Activated CD8-positive, alpha-beta memory T cell treated with anti-CD3 and anti-CD28 coated beads, Interleukin-2, amount 50 U/mL, for 24 hours (primary cell): ENCODE data around the gene PRSS2.

ENCODE experiments used
- DNase-seq: peaks from one replicate; pipeline ENCODE4 v3.0.0-alpha.2; 2020; ENCODE audit errors: extremely low read depth

PRSS2 gene

DNA sequence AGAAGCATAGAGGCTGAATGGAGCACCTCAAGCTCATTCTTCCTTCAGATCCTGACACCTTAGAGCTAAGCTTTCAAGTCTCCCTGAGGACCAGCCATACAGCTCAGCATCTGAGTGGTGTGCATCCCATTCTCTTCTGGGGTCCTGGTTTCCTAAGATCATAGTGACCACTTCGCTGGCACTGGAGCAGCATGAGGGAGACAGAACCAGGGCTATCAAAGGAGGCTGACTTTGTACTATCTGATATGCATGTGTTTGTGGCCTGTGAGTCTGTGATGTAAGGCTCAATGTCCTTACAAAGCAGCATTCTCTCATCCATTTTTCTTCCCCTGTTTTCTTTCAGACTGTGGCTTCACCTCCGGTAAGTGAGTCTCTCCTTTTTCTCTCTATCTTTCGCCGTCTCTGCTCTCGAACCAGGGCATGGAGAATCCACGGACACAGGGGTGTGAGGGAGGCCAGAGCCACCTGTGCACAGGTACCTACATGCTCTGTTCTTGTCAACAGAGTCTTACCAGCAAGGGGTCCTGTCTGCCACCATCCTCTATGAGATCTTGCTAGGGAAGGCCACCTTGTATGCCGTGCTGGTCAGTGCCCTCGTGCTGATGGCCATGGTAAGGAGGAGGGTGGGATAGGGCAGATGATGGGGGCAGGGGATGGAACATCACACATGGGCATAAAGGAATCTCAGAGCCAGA lies 31.0 kb downstream of the PRSS2 start:
- no peak for DNase-seq

DNA sequence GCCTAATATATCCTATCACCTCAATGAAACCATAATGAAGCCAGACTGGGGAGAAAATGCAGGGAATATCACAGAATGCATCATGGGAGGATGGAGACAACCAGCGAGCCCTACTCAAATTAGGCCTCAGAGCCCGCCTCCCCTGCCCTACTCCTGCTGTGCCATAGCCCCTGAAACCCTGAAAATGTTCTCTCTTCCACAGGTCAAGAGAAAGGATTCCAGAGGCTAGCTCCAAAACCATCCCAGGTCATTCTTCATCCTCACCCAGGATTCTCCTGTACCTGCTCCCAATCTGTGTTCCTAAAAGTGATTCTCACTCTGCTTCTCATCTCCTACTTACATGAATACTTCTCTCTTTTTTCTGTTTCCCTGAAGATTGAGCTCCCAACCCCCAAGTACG lies 31.5 kb downstream of the PRSS2 start:
- DNase-seq: no peak

DNA sequence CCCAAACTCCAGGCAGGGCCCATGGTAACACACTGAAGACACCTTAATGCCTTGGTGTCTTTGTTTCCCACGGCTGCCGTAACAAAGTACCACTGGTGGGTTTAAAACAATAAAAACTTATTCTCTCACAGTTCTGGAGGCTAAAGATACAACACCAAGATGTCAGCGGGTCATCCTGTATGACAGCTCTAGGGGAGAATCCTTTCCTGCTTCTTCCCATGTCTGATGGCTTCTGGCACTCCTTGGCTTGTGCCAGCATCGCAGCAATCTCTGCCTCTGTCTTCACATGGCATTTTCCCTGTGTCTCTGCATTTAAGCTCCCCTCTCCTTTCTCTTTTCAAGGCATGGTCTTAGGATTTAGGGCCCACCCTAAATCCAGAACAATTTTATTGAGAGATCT lies 33.1 kb downstream of the PRSS2 start:
- no peak for DNase-seq

DNA sequence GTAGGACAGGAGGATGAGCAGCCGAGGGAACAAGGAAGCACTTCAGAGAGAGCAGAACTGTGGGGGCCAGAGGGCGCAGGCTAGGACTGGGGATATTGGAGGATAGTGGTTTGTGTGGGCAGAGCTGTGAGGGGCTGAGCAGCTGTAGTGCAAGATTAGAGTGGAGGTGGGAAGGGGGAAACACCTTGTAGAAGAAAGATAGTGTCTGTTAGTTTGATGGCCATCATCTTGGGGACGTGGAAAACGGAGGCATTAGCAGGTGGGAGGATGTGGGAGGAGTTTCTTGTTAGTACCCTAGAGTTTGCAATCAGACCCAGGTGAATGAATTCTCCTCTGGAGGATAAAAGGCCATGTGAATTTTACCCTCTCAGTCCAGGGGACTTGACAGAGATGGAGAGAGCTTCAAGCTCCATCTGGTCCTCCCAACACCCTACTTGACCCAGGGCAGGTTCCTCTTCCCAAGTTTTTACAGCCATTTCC lies 34.0 kb downstream of the PRSS2 start:
- DNase-seq: no peak

DNA sequence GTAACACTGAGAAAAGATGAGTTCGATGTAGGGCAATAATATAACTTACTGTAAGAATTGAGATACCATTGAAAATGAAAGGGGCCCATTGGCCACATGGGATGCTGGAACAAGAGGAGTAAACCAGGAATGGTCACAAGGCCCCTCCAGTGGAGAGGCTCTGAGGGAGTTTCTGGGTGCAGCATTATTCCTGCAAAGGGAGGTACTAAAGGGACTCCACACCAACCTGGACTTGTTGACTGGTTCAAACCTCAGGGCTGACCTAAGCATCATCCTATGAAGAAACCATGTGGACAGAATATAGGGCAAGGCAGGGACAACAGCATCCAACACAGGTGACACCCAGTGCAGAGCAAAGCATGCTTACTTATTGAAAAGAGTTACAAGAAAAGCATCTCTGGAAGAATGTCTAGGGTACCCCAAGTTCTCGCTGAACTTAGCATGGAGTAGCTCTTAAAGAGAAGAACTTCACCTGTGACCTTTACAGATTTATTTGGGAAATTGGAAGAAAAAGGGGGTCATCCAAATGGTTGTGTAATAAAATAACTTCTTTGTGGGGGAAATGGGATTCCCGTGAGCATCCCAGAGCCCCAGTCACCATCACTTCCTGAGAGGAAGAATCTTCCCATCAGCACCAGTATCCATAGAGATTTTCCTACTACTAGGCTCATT lies 34.7 kb downstream of the PRSS2 start:
- no peak for DNase-seq

DNA sequence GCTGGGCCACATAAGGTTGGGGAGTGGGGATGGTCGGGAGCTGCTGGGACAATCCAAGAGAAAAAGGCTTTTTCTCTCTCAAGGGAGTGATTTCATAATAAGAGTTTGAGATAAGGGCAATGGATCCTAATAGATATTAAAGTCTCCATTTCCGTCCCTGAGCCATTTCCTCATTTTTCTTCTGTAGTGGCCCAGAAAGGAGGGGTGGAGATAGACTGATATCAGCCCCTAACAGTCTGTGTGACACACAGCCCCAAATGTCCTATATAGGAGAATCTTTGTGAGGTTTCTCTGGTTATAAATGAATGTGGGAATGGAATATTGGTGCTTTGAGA lies 35.2 kb downstream of the PRSS2 start:
- DNase-seq: no peak

DNA sequence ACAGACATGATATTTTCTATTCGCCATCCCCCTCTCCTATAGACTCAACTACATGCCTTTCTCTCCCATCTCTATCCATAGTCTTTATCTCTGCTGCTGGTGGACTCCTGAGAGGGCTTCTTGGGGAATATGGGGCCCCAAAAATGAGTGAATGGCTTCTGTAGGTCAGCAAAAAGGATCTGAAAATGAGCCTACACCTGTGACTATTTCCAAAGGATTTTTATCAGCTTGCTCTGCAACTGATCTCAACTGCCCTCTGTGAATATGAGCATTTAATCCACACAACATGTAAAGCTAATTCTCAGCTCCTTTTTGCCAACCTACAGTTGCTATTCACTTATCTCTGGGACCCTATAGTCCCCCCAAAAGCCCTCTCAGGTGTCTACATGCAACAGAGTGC lies 36.2 kb downstream of the PRSS2 start:
- DNase-seq: no peak

DNA sequence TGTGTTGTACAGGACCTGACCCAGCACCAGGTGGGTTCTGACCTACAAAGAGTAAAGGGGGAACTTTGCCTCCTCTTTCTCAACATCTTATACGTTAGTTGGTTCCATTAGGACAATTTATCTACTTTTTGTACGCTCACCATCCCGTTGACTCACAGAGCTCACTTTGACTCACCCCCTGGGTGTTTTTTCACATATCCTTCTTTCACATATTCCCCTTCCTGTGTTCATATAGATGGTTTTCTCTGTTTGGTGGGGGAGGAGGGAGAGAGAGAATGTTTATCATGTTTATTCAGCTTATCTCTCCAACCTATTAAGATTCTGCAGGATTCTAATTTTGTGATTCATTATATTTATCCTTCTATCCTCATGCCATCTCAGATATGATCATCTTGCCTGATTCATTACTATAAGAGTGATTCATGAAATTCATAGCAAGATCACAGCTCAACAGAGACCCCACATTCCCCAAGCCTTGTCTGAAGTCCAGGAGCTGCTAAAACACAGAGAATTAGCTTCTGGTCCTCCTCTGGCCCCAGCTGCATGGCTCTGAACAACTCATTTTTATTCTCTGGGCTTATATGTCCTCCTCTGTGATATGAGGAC lies 37.2 kb downstream of the PRSS2 start:
- no peak for DNase-seq

DNA sequence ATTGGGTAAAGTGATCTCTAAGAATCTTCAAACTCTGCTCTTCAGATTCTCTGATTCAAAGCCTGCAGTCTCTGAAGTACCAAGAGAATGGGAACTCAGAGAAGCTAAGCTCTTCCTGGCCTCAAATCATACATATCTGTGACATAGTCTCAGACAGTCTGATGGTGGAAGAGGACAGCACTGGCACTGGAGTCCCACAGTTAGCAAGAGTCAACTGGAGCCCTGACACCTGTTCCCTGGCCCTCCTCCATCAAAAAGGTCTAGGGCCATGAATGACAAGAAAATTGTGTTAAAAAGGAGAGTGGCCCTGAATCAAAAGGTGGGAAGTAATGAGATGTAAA lies 37.7 kb downstream of the PRSS2 start:
- no peak for DNase-seq

DNA sequence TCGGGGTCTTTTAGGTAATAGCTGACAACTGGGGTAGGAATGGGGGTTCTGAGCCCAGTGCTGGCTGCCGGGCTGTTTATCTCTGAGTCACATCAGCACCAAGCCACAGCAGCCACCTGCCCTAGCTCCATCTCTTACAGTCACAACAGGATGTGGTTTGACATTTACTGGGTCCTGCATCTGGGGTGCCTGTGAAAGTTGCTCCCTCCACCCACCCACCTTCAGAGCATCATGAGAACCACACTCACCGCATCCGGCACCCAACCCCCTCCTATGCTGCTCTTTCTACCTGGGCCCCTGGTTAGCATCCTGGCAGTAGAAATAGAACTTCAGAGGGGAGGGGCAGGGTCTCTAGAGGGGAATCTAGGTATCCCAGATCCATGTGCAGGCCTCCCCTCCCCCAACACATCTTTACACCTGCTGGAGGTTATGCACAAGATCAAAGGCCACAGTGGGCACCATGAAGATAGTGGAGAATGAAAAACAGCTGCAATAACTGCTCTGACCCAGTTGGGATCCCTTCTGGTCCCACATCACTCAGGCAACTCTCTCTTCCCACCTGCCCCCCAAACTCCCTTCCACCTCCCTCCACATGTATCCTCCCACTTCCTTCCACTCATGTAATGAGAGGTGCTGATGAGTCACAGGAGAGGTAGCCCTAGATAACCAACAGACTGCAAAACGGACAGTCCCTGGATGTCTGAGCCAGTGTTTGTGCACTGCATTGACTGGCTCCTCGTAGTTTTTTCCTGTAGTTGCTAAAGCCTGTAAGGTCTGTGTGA lies 38.2 kb downstream of the PRSS2 start:
- DNase-seq: peak; percentile 92

DNA sequence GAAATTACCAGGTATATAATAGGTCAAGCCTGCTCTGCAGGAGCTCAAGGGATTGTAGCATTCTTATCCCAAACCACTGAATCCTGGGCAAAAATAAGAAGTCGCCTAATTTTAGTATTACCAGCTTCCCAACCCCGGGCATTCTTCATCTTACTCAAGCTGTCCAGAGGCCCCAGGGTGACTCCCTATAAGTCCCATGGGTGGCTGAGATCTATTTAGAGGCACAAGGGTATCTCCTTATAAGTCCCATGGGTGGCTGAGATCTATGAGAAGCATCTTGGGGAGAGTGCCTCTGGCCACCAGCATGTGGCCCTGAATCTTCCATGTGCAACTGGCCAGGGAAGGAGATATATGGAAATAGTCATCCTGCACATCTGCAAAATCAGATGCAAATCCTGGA lies 38.9 kb downstream of the PRSS2 start:
- DNase-seq: no peak

DNA sequence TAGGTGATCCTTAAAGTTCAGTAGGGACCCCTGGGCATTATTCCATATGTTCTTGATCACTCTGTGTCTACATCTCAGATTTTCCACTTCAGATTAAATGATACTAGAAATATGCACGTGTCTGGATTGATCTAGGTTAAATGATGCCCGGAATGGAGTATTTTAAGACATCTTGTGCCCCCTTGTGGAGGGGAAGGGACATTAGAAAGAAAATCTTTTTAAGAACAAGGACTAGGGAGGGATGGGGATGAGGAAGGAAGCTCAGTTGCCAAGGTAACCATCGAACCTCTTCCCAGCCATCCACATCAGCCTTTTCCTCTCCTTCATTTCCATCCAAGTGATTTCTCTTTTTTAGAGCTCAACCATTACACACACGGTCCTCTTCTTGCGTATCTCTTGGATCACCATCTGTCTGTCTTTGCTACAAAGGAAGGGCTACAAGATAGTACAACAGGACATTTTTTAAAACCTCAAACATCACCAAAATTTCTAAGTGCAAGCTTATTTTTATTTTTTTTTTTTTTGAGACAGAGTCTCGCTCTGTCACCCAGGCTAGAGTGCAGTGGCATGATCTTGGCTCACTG lies 40.5 kb downstream of the PRSS2 start:
- no peak for DNase-seq

DNA sequence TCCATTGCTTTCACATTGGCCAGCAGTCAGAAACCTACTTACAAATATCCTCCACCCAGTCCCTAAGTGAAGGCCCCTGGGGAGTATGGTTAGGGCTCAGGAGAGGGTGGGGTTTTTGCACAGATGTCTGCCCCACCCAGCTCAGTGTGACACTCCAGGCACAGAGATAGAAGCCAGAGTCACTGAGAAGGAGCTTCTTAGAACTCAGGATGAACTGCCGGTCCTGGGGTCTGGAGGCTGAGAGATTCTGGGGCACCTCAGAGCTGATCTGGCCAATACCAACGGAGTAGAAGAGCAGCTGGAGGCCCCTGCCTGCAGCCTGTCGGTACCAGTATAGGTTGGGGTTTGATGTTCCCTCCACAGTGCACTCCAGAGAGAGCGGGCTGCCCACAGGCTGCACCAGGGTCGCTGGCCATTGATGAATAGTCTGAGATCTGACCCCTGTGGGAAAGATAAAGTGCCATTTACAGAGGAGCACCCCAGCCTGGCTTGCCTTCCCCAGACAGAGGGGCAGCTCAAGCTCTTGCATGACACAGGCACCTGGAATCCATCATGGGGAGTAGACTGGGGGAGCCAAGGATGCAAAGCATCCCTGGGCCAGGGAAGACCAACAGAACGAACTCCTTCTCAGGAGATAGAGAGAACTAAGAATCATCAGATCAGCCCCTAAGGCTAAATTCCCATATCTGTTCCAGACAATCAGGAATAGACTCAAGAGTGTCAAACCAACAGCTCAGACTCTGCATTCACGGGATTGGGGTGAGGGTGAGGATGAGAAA lies 41.9 kb downstream of the PRSS2 start:
- DNase-seq: no peak

DNA sequence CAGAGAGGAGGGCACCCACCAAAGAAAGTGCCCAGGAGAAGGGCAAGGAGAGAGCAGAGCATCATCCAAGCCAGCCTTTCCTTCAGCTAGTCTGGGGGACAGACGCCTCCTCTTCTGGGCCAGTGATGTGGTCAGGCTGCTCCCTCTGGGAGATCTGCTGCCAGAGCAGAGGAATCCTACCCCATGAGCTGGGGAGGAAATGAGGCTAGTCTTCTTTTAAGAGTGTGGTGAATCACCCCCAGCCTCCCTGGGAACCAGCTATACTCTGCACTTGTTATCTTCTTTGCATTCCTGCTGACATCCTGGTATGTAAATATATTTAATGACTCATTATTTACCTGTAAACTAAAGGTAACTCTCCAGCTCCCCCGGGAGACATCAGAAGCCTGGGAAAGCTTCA lies 42.5 kb downstream of the PRSS2 start:
- no peak for DNase-seq

DNA sequence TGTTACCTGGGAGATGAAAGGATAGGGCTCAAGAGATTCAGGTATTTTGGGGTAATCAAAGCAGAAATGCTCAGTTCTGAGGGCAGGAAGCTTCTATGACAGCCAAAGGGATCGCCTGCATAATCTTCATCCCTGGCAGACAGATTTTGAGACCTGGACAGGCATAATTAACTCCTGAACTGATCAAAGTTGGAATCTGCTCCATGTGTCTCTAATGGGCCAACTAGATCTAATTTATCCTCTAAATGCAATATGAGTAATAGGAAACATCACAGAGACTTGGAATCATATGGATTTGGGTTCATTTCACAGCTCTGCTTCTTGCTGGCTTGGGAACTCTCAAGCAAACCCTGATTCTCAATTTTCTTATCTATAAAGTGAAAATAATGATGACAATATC lies 42.9 kb downstream of the PRSS2 start:
- DNase-seq: no peak

DNA sequence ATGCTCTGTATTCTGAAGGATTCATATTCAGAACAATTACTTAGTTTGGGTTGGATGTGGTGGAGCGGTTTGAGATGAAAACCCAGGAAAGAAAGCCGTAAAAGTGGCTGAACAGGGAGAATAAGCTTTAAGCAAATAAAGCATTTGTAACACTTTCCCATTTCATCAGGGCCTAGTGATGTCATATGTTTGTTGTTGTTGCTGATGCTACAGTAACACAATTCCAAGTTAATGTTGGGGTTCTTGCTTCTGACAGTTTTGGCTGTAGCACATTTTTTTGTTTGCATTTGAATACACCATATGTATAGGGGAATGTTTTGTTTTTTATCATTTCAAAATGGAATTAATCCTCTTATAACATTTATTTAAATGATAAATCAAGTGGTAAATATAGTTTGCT lies 43.7 kb downstream of the PRSS2 start:
- no peak for DNase-seq

DNA sequence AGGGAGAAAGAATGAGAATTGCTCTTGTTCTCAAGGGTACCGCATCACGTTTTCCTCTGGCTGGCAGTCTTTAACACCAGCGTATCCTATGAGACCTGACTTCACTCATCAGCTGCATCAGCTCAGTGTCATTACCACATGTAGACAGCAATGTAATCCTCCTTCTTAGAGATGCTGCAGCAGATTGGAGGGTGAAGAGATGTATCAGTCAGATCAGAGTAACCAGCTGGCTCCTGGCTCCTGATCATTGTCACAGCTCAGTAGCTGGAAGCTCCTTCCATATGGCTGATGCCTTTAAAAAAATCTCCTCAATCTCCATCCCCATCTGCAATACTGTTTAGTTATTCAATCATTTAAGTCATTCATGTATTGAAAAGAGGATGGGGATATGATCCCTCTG lies 44.4 kb downstream of the PRSS2 start:
- DNase-seq: no peak

DNA sequence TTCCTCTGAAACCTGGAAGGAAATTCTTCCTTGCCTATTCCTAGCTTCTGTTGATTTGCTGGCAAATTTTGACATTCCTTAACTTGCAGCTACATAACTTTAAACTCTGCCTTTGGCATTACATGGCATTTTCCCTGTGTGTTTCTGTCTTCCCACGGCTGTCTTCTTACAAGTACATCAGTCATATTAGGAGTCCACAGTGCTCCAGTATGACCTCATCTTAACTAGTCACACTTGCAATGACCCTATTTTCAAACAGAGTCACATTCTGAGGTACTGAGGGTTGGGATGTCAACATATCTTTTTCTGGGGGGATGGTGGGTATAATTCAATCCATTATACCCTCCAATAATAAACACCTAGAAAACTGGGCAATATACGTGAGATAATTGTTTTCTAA lies 46.7 kb downstream of the PRSS2 start:
- DNase-seq: no peak

DNA sequence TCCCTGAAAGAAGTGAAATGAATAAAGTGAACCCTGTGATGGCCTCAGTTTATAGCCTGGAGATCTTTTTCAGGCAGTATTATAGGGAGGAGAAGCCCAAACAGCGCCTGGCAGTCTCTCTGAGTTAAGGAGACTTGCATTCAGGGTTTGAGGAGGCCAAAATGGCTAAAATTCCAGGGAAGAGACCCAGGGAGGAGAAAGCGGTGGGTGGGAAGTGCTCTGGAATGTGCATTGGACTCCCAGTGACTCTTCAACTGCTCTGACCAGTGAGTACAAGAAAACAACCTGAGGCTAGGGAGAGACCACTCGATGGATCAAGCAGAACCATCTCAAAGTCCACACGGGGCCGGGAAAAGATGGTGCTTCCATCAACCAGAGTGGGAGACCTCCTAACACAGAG lies 48.8 kb downstream of the PRSS2 start:
- no peak for DNase-seq

DNA sequence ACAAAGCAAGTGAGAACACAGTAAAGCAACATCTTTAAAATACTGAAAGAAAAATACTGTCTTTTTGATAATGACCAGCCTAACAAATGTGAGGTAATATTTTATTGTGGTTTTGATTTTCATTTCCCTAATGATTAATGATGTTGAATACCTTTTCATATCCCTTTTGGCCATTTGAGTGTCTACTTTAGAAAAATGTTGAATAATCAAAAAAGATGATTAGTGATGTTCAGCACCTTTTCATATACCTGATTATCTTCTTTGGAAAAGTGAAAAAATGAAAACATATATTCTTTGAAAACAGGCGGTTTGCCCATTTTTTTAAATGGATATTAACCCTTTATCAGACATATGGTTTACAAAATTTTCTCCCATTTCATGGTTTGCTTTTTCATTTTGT lies 51.9 kb downstream of the PRSS2 start:
- DNase-seq: no peak
